Right forelimb (tissue), 1 donor: ENCODE data around the gene BUB1B.
"Not testable (repeated sequence)": the region's sequence is repeated elsewhere in the genome, so short reads cannot be mapped to it uniquely, and the experiment has no call there.

Source experiments
- DNase-seq: peaks from one replicate; pipeline ENCODE4 v3.0.0-alpha.2; 2018

The BUB1B gene

DNA sequence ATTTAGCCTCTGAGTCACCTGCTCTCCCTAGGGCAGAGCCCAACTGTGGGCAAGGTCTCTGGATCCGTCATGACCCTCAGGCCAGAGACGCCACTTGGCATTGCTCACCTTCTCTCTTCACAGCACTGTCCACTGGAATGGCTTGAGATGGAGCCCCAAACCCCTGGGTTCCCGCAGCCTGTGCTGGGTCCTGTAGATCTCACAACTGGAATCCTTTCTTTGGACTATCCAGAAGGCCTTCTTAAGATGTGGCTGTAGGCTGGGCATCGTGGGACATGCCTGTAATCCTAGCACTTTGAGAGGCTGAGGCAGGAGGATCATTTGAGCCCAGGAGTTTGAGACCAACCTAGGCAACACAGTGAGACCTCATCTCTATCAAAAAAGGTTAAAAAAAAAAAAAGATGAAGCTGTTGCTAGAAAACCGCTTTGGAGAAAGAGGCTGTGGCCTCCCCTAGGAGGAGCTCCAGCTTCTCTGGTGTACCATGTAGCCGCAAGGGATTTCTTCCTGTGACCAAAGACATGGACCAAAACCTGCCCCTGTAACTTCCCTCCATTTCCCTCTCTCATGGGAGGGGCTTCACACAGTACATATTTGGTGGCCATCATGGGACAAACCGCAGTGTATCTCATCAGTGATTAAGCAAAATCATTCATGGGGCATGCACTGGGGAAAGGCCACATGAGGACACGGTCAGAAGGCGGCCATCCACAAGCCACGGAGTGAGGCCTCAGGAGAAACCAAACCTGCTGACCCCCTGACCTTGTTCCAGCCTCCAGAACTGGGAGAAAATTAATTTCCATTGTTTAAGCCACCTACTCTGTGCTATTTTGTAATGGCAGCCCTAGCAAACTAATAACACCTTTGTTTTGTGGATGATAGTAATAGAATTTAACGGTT lies 23.3 kb upstream of the BUB1B start:
- no peak for DNase-seq

DNA sequence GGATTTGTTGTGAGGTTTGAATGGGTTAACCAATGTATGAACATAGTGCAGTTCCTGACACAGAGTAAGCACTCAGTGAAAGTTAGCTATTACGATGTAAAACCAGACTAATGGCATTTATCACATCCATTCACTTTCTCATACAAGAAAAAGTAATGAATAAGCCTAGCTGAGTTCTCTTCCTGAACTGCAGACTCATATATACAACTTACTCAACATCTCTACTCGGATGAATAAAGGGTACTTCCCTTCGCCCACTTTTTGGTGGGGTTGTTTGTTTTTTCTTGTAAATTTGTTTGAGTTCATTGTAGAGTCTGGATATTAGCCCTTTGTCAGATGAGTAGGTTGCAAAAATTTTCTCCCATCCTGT lies 22.7 kb upstream of the BUB1B start:
- DNase-seq, result not testable (repeated sequence)

DNA sequence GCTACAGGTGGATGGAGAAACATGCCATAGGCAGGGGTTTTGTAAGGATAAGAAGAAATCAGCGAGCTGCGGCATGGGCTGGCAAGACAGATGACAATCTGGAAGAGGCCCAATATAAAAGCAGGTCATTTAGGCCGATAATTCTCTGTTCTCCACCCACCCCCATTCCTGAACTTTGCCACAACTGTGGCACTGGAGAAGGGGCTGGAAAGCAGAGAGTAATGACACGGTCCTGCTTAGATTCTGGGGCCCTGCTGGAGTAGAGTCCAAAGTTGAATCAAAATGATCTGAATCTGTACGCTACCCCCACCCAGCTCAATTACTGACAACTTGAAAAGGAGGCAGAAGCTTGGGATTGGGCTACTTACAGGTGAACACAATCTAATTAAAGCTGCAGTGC lies 18.4 kb upstream of the BUB1B start:
- DNase-seq, result no peak

DNA sequence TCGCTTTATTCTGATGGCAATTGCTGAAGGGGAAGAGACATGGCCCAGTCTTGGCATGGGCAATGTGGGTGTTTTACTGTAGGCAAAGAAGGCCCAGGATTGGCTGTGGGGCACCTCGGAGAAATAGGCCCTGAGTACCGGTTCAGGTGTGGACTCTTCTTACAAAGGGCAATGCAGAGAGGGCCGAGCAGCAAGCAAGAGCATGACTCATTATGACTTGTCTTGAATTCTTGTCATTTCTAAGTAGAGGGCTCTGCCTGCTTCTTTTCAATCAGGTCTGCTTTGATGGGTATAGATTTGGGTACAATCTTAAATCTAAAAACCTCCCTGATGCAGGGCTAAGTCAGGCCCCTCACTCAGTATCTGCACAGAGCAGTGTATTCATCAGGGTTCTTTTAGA lies 14.8 kb upstream of the BUB1B start:
- DNase-seq, result no peak

DNA sequence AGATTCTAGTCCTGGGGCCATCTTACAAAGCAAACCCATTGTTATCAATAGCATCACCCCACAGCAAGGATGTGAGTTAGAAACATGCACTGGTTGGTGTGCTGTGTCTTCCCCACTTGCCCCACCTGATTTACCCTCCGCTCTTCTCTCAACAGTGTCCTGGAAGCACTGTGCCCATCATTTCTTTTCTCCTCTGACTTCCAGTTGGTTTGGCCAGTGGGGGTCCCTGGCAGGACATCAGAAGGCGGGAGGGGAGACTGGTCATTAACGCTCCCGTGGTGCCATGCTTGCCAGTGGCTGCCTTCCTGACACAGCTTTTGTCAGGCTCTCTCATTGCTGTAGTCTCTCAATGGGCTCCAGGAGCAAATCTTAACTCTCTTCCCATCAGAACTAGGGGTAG lies 11.5 kb upstream of the BUB1B start:
- DNase-seq, result no peak

DNA sequence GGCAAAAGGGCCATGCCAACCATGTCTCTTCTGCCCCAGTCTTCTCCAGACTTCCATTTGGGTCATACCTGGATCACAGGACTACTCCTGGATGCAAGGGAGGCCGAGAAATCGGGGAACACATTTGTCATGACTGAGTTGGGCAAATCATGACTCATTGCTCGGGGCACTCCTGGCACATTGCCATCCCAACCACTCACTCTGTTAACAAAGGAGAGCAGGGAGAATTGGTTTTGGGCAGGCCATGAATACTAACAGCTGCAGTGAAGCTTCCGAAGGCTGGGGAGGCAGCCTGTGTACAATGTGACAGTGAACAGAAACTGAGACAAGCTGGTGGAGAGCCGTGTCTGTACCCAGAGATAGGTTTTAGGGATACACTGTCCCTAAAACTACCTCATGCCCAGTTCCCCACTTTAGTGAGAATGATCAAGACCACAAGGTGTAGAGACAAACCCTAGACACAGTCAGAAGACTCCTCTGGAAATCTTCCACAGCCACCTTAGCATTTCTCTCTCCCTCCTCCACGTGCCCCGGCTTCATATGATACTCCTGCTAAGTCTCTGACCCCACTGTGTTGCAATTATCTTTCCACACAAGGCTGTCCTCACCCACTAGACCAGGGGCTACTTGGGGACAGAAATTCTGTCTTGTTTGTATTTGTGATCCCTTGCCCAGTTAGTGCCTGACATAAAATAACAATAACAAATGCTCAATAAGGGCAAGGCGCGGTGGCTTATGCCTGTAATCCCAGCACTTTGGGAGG lies 10.5 kb upstream of the BUB1B start:
- no peak for DNase-seq

DNA sequence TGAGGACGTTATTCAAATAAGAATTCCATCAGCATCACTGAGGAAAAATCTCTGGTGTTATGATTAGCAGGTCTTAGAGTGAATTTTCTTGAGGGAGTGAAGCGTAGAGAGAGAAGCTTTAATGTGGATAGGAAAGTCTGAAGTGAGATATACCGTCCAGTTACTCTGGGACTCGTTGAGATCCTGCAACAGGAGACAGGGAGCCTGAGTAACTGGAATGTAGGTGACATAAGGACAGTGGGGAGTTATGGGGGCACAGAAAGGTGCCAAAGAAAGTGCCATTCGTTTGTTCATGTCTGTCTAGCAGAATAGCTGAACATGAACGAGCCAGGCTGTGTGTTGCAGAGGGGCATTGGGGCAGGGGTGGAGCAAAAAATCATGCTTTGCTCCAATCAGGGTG lies 9.4 kb upstream of the BUB1B start:
- DNase-seq, result no peak

DNA sequence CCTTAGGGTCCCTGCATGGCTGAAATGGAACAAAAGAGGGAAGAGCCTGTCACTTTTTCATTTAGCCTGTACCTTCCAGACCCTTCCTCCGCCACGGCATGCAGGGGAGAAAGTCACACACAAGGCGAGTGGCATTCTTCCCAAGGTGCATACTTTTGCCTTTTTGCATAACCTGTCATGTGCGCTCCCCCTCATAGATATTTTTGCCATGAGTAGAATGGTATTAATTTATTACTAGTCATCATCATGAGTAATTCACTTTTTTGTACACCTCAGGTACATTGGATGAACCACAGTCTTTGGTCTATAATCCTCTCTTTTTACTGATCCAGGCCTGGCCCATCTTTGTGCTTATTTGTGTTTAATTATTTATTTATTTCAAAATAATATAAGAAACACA lies 8.9 kb upstream of the BUB1B start:
- no peak for DNase-seq

DNA sequence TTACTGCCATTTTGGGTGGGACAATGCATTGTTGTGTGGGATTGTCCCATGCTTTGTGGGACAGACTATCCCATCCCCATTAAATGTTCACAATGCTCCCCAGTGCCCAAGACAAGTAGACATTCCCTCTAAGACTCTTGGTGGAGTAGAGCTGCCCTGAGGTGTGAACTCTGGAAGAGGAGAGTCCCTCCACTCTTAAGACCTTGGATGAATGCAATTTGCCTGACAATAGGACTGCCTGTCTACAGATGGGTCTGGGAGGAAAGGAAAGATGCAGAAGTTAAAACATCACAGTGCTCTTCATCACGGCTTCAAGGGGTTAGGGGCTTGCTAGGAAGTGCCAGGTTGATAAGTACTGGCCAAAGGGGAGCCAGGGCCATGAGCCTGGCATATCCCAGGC lies 6.0 kb upstream of the BUB1B start:
- DNase-seq, result not testable (repeated sequence)

DNA sequence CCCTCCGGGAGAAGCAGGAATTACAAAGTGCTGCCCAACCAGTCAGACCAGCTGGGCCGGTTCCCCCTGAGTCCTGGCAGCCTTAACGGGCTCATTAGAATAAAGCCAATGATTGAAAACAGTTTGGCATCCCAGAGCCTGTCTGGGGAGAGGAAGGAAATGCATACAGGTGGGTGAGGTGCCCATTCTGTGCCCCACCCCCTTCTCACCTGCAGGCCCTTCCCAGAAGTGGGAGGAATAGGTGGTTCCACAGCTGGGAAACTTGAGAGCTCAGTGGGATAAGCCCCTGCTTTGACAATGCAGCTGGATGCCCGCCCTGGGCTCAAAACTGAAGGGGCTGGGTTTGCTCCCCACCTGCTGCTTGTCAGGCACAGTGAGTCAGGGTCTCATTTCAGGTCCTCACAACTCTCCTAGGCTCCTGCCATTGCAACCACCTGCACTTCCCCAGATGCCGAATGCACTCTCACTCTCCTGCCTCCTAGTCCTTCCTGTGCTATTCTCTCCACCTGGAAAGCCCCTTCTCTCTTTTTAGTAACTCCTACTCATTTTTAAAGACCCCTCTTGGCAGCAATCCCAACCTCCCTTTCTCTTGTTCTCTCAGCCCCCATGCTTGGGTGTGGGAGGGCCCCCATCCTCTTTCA lies 5.5 kb upstream of the BUB1B start:
- DNase-seq, result no peak

DNA sequence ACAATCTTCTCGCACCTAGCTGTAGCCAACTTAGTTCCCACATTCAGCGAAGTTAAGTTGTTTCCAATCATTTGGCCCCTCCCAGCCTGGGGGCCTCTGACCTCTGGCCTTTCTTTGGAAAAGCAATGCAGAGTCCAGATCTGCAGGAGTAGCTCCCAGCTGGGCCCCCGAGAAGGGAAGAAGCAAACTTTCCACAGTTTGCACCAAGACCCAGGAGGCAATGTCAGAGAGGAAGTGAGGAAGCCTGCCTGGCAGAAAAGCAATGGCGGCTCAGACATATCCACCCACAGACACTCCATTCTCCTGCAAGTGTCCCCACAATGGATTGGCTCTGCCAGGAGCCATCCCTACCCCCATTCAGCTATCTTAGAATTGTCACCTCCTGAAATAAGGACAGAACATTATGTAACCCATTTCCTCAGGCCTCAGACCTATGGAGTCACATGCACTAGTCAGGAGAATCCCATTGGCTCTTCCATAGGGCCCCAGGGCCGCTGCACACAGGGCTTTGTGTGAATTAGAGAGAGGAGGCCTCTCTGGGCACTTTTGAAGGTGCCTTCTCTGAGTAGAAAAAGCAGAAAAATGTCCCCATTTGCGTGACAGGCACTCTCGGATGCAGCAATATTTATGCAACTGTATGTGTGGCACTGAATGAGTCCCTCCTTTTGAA lies 3.0 kb upstream of the BUB1B start:
- DNase-seq, result no peak

DNA sequence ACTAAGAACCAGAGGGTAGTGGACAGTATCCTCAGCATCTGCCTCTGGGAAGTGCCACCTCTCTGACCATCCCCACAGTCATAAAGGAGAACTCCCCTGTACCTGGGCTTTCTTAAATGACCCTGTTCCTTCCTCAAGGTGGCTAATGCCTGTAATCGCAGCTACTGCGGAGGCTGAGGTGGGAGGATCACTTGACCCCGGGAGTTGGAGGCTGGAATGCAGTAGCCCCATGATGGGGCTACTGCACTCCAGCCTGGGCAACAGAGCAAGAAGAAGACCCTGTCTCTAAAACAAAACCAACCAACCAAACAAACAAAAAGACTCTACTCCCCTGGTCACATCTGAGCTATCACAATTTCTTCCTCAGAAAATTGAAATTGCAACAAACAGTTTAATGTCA lies 848 bp upstream of the BUB1B start:
- DNase-seq, result no peak

DNA sequence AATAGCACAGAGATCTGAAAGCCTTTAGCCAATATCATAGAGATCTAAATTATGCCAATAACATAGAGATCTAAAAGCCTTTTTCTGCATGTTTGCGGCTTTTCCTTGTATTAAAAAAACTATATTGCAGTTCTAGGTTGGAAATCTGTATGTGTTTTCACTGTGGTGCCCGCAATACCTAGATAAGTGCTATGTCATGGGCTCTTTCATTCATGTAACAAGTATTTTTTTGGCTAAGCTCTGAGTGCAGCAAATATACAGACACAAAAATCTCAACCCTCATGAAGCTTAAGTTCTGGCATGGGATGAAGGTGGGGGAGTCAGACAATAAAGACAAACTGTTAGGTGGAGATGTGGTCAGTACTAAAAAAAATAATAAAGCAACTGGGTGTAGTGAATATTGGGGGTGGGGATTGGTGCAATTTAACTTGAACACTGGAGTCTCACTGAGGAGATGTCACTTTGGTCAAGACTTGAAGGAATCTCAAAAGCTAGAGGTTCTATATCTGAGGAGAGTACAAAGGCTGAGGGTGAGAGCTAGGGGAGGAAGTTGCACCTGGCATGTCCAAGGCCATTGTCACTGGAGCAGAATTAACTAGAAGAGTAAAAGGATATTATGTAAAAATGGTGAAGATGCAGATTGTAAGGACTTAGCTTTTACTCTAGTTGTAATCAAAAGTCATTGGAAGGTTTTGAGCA lies 973 bp downstream of the BUB1B start:
- DNase-seq, result no peak

DNA sequence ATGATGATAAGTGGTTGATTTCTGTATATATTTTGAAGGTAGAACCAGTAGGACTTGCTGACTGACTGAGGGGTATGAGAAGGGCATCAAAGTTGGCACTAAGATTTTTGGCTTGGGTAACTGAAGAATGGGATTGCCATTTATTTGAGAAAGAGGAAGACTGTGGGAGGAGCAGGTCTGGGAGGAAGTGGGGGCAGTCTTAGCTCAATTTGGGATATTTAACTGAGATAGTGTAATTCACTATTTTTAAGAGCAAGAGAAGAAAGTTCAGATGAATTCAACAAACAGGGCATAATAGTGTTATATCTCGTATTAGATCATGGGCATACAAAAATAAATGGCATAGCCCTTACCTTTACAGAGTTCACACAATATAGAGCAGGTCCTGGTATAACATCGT lies 1.7 kb downstream of the BUB1B start:
- DNase-seq, result no peak

DNA sequence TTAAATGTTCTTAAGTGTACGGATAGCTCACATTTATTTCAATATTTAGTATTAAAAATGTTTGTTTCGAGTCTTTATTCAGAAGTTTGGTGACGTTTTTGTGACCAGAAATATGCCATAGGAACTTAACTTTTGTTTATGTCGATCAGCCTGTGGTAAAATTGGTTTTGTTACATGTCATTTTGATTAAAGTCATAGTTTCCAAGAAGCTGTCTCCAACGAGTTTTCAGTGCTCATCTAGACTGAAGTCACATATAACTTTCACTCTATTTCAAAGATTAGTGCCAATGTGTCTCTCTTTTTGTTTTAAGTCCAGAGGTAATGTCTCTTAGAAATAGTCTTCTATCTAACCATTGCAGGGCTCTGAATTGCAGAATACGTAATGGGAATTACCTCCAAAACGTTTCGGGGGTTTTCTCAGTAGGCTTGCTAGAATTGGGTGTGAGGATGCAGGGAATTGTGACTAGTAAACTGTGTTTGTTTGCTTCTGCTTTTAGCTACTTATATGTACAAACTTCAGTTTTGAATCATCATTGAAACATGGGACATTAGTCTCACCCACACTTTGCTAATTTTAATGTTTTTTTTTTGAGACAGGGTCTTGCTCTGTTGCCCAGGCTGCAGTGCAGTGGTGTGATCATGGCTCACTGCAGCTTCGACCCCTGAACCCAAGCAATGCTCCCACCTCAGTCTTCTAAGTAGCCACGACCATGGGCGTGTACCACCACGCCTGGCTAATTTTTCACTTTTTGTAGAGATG lies 3.0 kb downstream of the BUB1B start:
- DNase-seq, result no peak

DNA sequence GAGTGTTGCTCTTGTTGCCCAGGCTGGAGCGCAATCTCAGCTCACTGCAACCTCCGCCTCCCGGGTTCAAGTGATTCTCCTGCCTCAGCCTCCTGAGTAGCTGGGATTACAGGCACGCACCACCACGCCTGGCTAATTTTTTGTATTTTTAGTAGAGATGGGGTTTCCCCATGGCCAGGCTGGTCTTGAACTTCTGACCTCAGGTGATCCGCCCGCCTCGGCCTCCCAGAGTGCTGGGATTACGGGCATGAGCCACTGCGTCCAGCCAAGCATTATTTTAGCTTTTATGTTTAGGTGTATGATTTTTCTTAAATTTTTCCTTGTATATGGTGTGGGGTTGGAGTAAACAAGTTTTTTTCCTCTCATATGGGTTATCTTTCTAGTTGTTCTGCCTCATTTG lies 6.5 kb downstream of the BUB1B start:
- not testable (repeated sequence) for DNase-seq

DNA sequence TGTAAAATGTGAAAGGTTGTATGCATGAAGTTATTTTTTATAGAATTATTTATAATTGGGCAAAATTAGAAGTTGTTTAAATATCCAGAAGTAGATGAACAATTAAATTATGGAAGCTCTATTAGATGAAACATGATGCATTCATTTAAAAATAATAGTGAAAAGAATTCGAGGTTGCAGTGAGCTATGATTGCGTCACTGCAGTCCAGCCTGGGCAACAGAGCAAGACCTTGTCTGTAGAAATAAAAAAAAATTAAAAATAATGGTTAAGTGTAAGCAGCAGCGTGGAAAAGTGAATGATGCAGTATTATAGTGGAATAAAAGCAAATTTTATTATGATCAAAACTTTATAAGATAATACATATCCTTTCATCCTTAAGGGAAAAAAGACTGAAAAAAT lies 14.3 kb downstream of the BUB1B start:
- DNase-seq, result no peak

DNA sequence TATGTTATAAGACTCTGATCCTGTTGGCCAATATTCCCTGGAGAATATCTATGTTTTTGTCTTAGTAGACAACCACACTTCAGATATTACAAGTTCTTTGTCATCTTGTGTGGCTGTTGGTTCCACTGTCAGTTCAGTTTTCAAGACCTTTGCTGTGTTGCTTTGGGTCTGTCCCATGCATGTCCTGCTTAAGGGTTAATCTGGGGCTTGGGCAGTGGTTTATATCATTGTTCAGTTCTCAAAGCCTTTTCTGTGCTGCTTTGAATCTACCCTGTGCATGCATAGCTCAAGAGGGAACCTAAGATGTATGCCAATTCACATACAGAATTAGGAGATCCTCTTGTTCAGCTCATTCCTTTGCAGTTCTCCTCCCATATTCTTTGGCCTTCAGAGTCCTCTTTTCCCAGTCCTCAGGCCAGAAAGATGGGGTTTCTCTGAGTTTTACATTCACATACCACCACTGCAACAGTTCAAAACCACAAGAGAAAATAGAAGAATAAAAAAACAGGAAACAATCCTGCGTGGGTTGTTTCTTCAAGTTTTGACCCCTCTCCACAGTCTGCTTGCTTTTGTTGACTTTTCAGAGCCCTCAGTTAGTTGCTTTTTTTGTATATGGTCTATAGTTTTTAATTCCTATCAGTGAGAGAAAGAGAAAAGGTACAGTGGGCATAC lies 21.6 kb downstream of the BUB1B start:
- DNase-seq, result no peak

DNA sequence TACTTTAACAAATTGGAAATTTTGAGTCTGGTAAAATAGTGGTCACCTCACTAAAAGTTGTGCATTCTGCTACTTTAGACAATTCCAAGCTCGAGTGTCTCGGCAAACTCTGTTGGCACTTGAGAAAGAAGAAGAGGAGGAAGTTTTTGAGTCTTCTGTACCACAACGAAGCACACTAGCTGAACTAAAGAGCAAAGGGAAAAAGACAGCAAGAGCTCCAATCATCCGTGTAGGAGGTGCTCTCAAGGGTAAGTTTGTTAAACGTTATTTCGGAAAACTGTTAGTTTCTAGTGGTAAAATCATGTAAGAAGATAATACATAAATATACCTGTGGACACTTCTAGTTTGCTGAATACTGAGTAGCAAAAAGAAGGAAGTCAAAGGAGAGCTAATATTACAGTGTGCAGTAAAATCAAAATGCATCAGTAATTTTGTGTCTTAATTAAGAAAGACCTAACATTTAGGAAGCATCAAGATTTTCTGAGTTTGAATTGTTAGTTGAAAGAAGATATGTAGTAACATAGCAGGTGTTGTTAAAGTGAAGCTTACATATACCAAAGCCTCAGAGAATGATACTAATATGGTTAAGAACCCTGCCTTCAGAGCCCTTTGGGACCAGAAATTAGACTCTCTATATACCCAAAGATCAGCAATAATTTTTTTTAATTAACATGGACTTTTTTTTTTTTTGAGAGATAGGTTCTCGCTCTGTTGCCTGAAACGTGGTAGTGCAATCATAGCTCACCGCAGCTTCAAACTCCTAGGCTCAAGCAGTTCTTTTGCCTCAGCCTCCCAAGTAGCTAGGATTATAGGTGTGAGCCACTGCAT lies 23.0 kb downstream of the BUB1B start:
- DNase-seq, result no peak

DNA sequence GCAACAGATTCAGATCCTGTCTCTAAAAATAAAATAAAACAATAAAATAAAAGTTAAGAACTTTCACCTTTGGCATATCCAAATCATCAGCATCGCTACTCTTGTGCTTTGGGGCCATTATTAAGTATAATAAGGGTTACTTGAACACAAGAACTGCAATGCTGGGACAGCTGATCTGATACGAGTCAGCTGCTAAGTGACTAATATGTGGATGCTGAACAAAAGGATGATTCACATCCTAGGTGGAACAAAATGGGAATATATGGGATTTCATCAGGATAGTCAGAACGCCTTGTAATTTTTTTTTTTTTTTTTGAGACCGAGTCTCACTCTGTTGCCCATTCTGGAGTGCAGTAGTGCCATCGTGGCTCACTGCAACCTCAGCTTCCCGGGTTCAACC lies 29.7 kb downstream of the BUB1B start:
- DNase-seq, result no peak
